PC-9 (cell line): ENCODE results near the gene RAPGEF1. TPM values are rescaled to one million over a fixed set of nuclear protein-coding genes. Genes with fewer than 3 reads are reported as not detected.
"Not testable (repeated sequence)": the region's sequence is repeated elsewhere in the genome, so short reads cannot be mapped to it uniquely, and the experiment has no call there.

Experiments used
- BruUV-seq: library from RNA; stranded (reverse); fragments of 400-500 nt; replicated peaks from 2 replicates; lab custom pipeline; 2021; lab: Mats Ljungman, UMichigan
- CTCF ChIA-PET: fragments of 300-600 bp; sonication (Branson Sonifier 250); formaldehyde crosslinking; loops from one replicate; lab custom pipeline; 2022; ENCODE audit warnings: antibody characterized with exemption; lab: Charles Lee
- POLR2A ChIA-PET: fragments of 300-600 bp; sonication (Branson Sonifier 250); formaldehyde crosslinking; loops from one replicate; lab custom pipeline; 2022; ENCODE audit warnings: antibody characterized with exemption; ENCODE audit not compliant: unreplicated experiment; lab: Charles Lee
- DNase-seq, 2 experiments: peaks; one replicate each; pipeline versions ENCODE4 v3.0.0 to v3.0.0-alpha.2; 2015 to 2022; ENCODE audit warnings: mixed read lengths in 1 of 2
- H2AFZ ChIP-seq: fragments of 200-600 bp; sonication (generic); 2 replicates; pipeline ENCODE4 v1.8.1; 2017; ENCODE audit warnings: antibody characterized with exemption
- H3F3A ChIP-seq: fragments of 200-600 bp; sonication (generic); 2 replicates; pipeline ENCODE4 v1.8.1; 2017; ENCODE audit warnings: antibody characterized with exemption, mild to moderate bottlenecking, low read depth; ENCODE audit not compliant: insufficient read depth
- H3K27ac ChIP-seq: fragments of 200-600 bp; sonication (generic); 2 replicates; pipeline ENCODE4 v1.6.1; 2016; ENCODE audit warnings: mixed run types
- H3K27me3 ChIP-seq: fragments of 200-600 bp; sonication (generic); 2 replicates; pipeline ENCODE4 v1.6.1; 2016; ENCODE audit warnings: low read depth, mixed run types; ENCODE audit not compliant: insufficient read depth
- H3K36me3 ChIP-seq: fragments of 200-600 bp; sonication (generic); 2 replicates; pipeline ENCODE4 v1.6.1; 2016; ENCODE audit warnings: low read depth, mixed run types
- H3K4me1 ChIP-seq: fragments of 200-600 bp; sonication (generic); replicated peaks from 2 replicates; pipeline ENCODE4 v1.6.1; 2016; ENCODE audit warnings: mixed run types; ENCODE audit not compliant: insufficient read depth
- H3K4me2 ChIP-seq: fragments of 200-600 bp; sonication (generic); 2 replicates; pipeline ENCODE4 v1.6.1; 2017; ENCODE audit warnings: mixed run types
- H3K4me3 ChIP-seq: fragments of 200-600 bp; sonication (generic); 2 replicates; pipeline ENCODE4 v1.6.1; 2016; ENCODE audit warnings: mixed run types
- H3K79me2 ChIP-seq: fragments of 200-600 bp; sonication (generic); 2 replicates; pipeline ENCODE4 v1.6.1; 2017; ENCODE audit warnings: low read depth, mixed run types
- H3K9me2 ChIP-seq: fragments of 200-600 bp; sonication (generic); 2 replicates; pipeline ENCODE4 v1.8.1; 2017; ENCODE audit warnings: mild to moderate bottlenecking; ENCODE audit not compliant: insufficient read depth
- H3K9me3 ChIP-seq: fragments of 200-600 bp; sonication (generic); 2 replicates; pipeline ENCODE4 v1.8.1; 2016; ENCODE audit warnings: low read depth; ENCODE audit not compliant: insufficient read depth
- H4K20me1 ChIP-seq: fragments of 200-600 bp; sonication (generic); 2 replicates; pipeline ENCODE4 v1.8.1; 2017; ENCODE audit not compliant: insufficient read depth
- EZH2 ChIP-seq: fragments of 200-600 bp; sonication (generic); IDR thresholded peaks from 2 replicates; pipeline ENCODE4 v1.8.0; 2017; ENCODE audit warnings: antibody characterized with exemption, low read depth
- intact Hi-C: fragments of 100-400 bp; cut with micrococcal nuclease; formaldehyde crosslinking; loops from one replicate; pipeline ENCODE4 v1.10.0; 2022; ENCODE audit not compliant: unreplicated experiment
- total RNA-seq: library from RNA; stranded (reverse); gene quantifications from 2 replicates; pipeline ENCODE4 v1.2.3, GENCODE V29; 2021
- TF ChIP-seq, protein P1 (sequence below): fragments of 200-600 bp; sonication (generic); conservative IDR thresholded peaks from 2 replicates; pipeline ENCODE4 v1.6.1; 2017; ENCODE audit warnings: mixed run types, antibody characterized with exemption, mild to moderate bottlenecking, moderate library complexity

The RAPGEF1 gene
- total RNA-seq, 1 experiment from 2014 or later, result 66.5 TPM

DNA sequence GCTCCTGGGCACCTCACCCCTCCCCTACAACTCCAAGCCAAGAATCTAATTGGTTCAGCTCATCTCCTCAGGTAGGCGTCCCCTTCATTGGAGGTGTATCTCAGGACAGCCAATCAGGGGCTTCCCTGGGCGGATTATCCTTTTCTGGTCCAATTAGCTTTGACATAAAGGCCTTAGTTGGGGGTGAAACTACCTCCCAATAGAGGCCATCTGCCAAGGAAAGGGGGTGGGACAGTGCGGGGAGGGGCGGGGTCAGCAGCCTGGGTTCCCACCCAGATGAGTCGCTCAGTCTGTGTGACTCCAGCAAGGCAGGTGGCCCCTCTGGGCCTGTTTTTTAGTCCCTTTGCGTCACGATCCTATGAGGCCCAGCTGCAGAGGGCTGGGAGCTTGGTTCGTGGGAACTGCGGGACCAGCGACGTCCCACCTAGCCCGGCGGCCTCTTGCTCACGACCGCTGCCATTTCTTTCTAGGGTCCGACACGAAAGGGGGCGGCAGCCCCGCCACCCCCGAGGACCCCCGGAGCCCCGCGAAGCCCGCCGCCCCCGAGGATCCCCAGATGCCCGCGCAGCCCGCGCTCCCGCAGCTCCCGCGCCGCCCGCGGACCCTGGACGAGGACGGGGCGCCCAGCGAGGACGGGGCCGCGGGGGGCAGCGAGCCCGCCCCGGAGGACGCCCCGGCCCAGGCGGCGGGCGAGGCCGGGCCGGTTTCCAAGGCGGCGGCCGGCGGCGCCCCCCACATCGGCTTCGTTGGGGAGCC, 185.6 kb downstream of the RAPGEF1 start:
- no peaks in the 10 kb centered on the region for H3K4me1 ChIP-seq
- peaks cover 19% of the 10 kb centered on the region for H3K27me3 ChIP-seq
- no peaks in the 10 kb centered on the region for H3K36me3 ChIP-seq
- no peak overlapping the region for H3K4me3 ChIP-seq
- intact Hi-C loops, result no loop called here
- no peak overlapping the region for H3K27ac ChIP-seq
- H3K79me2 ChIP-seq, result no peaks in the 10 kb centered on the region
- no peaks in the 10 kb centered on the region for H4K20me1 ChIP-seq
- ChIA-PET CTCF (no interaction called here), POLR2A (no interaction called here)
- no peak for DNase-seq
- H3K9me2 ChIP-seq, result no peaks in the 10 kb centered on the region
- BruUV-seq, result no TSS peak
- no peaks in the 10 kb centered on the region for H3F3A ChIP-seq
- no peak overlapping the region for H3K4me2 ChIP-seq
- H3K9me3 ChIP-seq, result no peaks in the 10 kb centered on the region
- no peak for TF ChIP-seq EZH2
- TF ChIP-seq, protein P1, sequence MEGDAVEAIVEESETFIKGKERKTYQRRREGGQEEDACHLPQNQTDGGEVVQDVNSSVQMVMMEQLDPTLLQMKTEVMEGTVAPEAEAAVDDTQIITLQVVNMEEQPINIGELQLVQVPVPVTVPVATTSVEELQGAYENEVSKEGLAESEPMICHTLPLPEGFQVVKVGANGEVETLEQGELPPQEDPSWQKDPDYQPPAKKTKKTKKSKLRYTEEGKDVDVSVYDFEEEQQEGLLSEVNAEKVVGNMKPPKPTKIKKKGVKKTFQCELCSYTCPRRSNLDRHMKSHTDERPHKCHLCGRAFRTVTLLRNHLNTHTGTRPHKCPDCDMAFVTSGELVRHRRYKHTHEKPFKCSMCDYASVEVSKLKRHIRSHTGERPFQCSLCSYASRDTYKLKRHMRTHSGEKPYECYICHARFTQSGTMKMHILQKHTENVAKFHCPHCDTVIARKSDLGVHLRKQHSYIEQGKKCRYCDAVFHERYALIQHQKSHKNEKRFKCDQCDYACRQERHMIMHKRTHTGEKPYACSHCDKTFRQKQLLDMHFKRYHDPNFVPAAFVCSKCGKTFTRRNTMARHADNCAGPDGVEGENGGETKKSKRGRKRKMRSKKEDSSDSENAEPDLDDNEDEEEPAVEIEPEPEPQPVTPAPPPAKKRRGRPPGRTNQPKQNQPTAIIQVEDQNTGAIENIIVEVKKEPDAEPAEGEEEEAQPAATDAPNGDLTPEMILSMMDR, result no peak
- no peak overlapping the region for H2AFZ ChIP-seq

DNA sequence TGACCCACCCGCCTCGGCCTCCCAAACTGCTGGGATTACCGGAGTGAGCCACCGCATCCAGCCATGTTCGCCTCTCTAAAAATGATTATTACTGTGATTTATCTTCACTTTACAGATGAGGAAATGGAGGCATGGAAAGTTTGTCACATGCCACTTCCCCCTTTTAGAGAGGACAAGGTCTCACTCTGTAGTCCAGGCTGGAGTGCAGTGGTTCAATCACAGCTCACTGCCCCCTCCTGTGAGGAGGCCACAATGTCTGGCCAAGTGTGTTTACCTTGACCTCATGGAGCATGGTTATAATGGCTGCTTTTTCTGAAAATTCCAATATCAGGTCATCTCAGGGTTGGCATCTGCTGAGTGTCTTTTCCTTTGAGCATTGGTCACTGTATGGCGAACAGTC, 187.8 kb downstream of the RAPGEF1 start:
- ChIA-PET POLR2A (no interaction called here), CTCF (no interaction called here)
- Histone ChIP-seq H3K27ac (no peak overlapping the region), H3K9me3 (no peaks in the 10 kb centered on the region), H3K79me2 (no peaks in the 10 kb centered on the region), H3K27me3 (peaks cover 41% of the 10 kb centered on the region), H2AFZ (no peak overlapping the region), H4K20me1 (no peaks in the 10 kb centered on the region), H3K36me3 (no peaks in the 10 kb centered on the region), H3K9me2 (no peaks in the 10 kb centered on the region), H3K4me2 (no peak overlapping the region), H3K4me3 (no peak overlapping the region), H3K4me1 (0 out of 2 replicates have a peak, but pooled peaks cover 2% of the 10 kb centered on the region), H3F3A (no peaks in the 10 kb centered on the region)
- DNase-seq, result no peak
- intact Hi-C loops, result no loop called here
- BruUV-seq, result no TSS peak
- TF ChIP-seq EZH2, result no peak
- TF ChIP-seq, protein P1, result no peak

DNA sequence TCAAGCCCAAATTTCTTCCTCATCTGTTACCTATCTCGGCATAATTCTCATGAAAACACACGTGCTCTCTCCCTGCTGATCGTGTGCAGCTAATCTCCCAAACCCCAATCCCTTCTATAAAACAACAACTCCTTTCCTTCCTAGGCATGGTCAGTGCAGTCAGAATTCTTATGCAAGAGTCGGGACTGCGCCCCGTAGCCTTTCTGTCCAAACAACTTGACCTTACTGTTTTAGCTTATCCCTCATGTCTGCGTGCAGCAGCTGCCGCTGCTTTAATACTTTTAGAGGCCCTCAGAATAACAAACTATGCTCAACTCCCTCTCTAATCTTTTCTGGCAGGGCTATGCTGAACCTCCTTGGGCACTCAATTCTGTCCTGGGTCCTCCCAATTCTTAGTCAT, 189.4 kb downstream of the RAPGEF1 start:
- H2AFZ ChIP-seq, POLR2A ChIA-PET, H3K79me2 ChIP-seq, H3K4me2 ChIP-seq, H3K9me2 ChIP-seq, H4K20me1 ChIP-seq, H3K36me3 ChIP-seq, H3K4me3 ChIP-seq, BruUV-seq, H3K9me3 ChIP-seq, intact Hi-C loops, H3F3A ChIP-seq, H3K27ac ChIP-seq, DNase-seq: not testable (repeated sequence)
- 0 out of 2 replicates have a peak, but pooled peaks cover 16% of the 10 kb centered on the region for H3K4me1 ChIP-seq
- CTCF ChIA-PET, result interaction anchor here (0.6 to 0.7 kb wide), 2 partner anchors 38 to 175 kb away, joined by 3 to 11 read pairs; no protein-coding TSS in a partner anchor
- peaks cover 57% of the 10 kb centered on the region for H3K27me3 ChIP-seq

DNA sequence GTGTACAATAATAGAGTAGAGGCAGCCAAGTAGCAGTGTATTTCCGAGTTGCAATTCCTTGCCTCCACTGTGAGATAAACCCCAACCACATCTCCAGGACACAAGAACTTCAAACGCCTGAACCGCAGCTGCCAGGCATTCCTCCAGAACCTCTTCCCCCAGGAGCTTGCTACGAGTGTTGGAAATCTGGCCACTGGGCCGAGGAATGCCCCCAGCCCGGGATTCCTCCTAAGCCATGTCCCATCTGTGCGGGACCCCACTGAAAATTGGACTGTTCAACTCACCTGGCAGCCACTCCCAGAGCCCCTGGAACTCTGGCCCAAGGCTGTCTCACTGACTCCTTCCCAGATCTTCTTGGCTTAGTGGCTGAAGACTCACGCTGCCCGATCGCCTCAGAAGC, 190.7 kb downstream of the RAPGEF1 start:
- POLR2A ChIA-PET, H3F3A ChIP-seq, intact Hi-C loops, H4K20me1 ChIP-seq, H3K4me3 ChIP-seq, H3K27ac ChIP-seq, H3K79me2 ChIP-seq, H2AFZ ChIP-seq, H3K4me2 ChIP-seq, DNase-seq, H3K9me3 ChIP-seq, H3K9me2 ChIP-seq, H3K36me3 ChIP-seq, BruUV-seq, CTCF ChIA-PET: not testable (repeated sequence)
- Histone ChIP-seq H3K27me3 (peaks cover 67% of the 10 kb centered on the region), H3K4me1 (peaks cover 21% of the 10 kb centered on the region)
